HG02885 (cell line): ENCODE measurements around the gene MACROD2.

ENCODE experiments used
- ATAC-seq: cut with Tn5 transposase; IDR thresholded peaks from one replicate; pipeline ENCODE4 v1.9.1; 2021; ENCODE audit warnings: mild to moderate bottlenecking; ENCODE audit not compliant: unreplicated experiment, poor library complexity

Gene MACROD2

DNA sequence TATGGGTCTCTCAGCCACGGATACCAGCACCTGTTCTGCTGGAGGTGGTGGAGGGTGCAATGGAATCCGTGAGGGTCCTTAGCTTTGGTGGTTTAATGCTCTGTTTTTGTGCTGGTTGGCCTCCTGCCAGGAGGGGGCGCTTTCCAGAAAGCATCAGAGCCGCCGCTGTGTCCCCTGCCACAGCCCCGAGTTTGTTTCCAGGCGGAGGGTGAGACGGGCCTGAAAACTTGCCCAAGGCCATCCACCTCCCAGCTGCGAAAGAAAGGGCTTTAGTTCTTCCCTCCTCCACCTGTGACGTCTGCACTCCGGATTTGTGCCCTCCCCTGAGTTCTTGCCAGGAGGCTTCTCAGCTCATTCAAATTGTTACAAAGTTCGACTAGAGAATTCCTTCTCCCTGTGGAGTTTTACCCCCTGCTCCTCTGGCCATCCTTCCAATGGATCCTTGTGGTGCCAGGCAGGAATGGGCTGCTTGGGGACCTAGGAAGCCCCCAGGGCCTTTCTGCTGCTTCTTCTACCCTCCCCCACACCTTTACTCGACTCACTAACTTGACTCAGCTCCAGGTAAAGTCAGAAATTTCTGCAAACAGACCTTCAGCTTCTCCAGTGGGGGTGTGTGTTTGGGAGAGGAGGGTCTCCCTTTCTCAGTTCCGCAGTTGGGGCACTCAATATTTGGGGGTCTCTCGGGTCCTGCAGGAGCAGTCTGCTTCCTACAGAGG lies 1704.3 kb downstream of the MACROD2 start:
- no peak for ATAC-seq

DNA sequence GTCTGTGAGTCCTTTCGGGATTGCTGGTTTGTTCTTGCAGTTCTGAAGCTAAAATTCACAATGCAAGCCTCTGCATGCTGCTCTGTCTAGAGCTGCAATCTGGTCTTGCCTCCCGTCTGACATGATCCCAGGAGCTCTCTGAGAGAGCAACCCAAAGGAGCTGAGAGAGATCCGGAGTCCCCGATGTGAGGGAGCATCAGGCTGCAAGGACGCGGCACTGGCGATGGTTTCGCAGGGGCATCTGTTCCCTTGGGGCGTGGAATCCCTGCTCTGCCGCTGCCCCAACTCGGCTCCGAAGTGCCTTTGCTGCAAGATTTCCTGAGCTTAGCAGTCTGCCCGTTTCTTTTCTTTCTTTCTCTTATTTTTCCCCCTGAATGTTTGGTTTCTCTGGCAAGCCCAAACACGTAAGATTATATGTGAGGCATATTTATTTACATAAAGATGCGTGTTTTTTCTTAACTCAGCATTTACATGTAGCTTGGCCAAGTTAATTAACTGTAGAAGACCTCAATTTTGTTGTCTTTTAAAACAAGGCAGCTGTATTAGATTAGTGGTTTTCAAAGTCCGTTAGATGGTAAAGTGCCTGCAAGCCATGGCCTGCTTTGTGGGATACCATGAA lies 1704.9 kb downstream of the MACROD2 start:
- ATAC-seq, result no peak

- no peak for ATAC-seq
These were observed 1706.8 kb downstream of the MACROD2 start for GRCh38 chr20:15702161-15702560.

- ATAC-seq, result no peak
These were observed 1708.0 kb downstream of the MACROD2 start for GRCh38 chr20:15703171-15703911.

DNA sequence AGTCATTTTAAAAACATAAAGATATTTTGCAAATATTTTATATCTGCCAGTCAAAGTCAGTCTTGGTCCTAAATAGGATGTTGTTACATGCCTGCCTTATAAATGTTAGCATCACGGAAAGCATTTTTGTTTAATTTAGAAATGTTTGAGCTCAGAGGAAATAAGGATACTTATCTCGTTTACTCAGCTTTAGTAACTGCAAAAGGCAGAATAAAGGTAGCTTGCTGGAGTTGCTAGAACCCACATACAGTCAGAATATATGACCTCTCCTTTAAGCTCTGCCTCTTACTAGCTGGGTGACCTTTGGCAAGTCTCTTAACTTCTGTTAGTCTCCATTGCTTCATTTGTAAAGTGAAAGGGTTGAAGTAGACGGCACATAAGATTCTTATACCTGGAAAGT lies 1710.7 kb downstream of the MACROD2 start:
- no peak for ATAC-seq

- ATAC-seq, result no peak
These were observed 1711.4 kb downstream of the MACROD2 start for GRCh38 chr20:15706719-15707118.

DNA sequence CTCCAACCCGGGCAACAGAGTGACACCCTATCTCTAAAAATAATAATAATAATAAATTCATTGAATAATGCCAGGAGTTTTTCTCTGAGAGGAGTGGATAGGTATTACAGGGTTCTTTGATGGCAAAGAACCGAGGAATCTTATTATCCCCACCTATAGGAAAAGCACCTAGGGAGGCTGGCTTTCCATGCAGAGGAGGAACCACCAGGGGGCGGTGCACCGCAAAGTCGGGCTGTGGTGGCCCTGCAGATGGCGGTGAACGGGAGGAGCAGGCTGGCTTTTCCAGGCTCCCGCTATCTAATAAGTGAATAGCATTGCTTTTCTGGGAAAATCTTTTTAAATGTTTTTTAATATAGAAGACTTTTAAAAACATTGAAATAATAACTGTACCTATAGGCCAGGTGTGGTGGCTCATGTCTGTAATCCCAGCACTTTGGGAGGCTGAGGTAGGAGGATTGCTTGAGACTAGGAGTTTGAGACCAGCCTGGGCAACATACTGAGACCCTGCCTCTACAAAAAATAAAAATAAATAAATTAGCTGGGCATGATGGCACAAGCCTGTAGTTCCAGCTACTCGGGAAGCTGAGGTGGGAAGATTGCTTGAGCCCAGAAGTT lies 1713.8 kb downstream of the MACROD2 start:
- peak; percentile 81 for ATAC-seq

- ATAC-seq, result no peak
These were observed 1715.3 kb downstream of the MACROD2 start for GRCh38 chr20:15710636-15711035.

DNA sequence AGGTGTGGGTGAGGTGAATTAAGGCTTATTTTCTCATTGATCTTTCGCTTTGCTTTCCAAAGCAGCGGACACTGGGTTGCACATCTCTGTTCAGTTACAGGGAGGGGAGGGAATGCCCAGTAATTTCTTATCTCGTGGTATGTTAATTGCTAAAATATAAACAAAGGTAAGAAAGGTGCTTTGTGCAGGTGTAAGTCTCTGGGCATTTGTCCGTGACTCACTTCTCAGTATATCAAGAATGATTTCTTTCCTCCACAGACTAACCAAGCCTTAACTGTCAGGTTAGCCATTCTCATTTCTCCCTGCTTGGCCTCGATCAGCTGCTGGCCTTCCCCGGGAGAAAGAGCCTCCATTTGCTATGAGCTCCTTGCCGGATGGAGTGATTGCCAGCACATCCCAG lies 1715.9 kb downstream of the MACROD2 start:
- no peak for ATAC-seq

DNA sequence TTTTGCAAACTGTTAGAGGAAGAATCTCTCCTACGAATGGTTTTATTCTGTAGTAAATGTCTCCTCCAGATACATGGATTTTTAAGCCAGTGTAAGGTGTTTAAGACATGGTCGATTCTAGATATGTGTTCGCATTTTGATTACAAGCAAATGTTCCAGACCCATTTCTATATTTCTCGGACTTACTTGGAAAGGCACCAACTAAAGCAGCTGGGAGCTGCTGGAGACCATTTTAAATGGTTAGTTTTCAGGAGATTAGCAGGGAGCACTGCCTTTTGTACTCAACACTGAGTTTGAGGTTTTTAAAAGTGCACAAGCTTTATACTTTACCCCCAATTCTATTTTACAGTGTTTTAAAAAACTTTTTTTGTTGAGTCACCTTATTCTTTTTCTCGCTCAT lies 1720.9 kb downstream of the MACROD2 start:
- ATAC-seq, result no peak

DNA sequence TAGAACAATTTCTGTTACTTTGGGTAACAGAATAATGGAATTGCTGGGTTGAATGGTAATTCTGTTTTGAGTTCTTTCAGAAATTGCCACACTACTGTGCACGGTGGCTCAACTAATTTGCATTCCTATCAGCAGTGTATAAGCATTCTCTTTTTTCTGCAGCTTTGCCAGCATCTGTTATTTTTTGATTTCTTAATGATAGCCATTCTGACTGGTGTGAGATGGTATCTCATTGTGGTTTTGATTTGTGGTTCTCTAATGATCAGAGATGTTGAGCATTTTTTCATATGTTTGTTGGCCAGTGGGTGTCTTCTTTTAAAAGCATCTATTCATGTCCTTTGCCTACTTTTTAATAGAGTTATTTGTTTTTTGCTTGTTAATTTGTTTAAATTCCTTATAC lies 1731.1 kb downstream of the MACROD2 start:
- no peak for ATAC-seq

DNA sequence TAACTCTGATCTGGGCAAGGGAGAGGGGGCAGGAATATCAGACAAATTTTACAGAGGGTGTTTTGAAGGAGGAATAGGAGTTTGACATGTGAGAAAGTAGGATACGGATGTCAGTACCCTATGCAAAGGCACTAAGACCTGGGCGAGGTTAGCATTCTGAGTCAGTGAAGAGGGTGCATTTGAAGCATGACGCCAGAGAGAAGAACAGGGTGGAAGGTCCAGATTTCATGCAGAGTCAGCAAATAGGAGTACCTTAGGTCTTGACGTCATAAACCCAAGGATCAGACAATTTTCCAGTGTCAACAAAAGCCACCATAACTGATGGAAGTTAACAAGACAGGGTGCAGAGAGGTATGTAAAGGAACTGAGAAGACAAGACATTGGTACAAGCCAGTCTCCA lies 1738.7 kb downstream of the MACROD2 start:
- no peak for ATAC-seq

GRCh38 chr20:15739035-15739434 lies 1743.7 kb downstream of the MACROD2 start:
- no peak for ATAC-seq

DNA sequence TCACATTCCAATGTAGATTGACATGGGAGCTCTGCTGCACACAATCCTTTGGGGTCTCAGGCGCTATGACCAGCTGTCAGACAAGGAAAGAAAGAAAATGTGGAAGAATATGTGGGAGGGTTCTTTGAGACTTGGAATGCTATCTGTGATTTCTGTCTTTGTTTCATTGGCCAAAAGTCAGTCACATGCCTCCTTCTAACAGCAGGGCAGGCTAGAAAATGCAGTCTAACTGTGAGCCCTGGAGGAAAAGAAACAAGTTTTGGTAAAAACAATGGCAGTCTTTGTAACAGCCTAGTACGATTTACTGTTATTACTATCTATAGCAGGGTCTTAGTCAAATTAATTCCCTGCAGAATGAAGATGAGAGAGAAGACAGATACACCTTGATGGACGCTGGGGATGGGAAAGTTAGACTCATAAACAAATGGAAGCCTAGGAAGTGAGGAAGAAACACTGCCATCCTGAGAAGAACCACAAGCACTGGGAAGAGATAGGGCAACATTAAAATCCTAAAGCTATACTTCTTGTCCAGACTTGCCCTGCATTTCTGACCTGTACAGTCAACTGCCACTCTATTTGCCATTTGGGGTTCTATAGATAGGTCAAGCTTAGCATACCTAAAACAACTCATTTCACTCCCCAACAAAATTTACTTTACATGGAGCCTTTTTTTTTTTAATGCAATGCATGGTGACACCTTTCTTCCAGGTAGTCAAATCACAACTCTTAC lies 1744.9 kb downstream of the MACROD2 start:
- ATAC-seq, result no peak

- ATAC-seq, result no peak
These were observed 1746.8 kb downstream of the MACROD2 start for GRCh38 chr20:15742087-15742486.

GRCh38 chr20:15742627-15743026 lies 1747.3 kb downstream of the MACROD2 start:
- no peak for ATAC-seq

DNA sequence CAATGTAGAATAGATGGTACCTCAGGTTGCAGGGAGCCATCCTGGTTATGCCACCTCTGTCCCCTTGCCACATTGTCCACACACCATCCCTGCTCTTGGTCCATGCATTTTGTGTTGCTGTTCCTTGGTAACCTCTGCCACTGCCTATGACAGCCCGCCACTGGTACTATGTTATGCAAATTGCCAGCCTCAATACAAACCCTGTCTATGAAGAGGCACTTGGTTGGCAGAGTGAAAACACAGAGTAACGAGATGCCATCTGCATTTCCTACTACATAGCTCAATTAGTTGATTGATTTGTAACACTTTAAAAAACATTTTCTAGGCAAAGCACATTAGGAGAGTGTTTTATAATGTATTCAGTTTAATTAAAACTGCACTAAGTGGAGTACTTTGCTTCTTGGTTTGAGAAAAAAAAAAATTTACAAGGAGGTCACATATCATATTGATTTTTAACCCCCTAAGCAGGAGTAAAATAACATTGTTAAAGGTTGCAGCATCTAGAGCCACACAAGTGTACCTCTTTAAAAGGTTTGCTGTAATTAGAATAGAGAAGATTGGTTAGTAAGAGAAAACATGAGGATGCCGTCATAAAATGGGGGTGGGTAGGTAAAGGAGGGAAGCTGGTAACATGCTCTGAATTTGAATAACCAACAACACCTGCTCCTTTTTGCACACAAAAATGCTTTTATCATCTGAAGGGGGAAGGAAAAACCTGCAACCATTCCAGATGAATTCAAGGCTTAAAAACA lies 1760.9 kb downstream of the MACROD2 start:
- ATAC-seq, result no peak

DNA sequence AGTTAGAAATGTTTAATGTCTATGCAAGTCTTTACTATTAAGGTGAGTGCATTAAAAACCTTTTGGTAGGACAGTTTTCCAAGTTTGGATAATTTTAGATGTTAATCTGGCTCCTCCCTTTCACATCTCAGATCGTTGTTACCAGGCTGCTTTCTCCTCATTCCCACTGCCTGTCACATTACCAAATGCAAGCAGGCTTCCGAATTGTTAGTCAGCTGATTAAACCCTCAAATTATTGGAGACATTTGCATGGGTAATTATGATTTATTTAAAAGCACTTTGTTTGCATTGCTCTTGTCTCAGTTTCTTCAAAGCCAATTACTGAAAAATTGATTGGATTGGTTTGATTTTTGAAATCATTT lies 1761.4 kb downstream of the MACROD2 start:
- no peak for ATAC-seq

DNA sequence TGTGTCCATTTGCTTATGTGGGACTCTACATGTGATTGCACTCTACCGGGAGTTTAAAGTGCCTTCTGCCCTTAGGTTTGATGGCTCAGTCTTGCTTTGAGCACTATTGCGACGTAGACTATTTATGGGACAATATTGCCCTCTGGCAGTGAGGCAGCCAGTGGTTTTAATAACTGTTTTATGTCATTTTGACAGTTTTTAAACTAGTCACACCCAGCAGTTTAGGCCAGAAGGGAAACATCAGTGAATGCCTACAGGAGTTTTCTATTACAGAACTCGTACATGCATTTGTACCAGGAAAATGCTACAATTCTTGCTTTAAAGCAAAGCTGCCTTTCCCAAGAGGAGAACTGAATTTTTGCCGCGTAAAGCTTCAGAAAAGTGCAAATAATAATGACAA lies 1764.3 kb downstream of the MACROD2 start:
- ATAC-seq, result no peak
